ENCODE results near the gene TMEM52B. TPM values are rescaled to one million over a fixed set of nuclear protein-coding genes. Genes with fewer than 3 reads are reported as not detected.

Gene TMEM52B
- 15.6 and 71.6 TPM in 2 replicates for total RNA-seq

DNA sequence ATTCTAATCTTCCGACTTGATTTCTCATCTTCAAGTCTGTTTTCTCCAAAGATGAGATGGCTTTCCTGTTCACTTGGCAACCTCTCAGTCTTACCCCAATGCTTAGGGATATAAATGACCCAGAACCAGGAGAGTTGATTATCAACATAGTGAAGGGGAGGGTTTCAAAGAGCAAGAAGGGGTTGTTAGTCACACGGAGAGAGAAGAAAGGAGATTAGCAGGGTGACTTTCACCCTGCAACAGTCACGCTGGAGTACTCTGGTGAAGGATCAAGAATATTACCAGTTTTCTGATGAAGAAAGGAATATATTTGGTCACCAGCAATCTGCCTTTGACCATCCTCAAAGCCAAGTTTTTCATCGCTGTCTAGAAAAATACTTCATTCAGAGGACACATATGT lies at the start of gene TMEM52B:
TMEM52B (plus strand) TSS at position 212 of the 400 bp plus-strand sequence. CDS start 543 bp downstream, outside the sequence.

DNA sequence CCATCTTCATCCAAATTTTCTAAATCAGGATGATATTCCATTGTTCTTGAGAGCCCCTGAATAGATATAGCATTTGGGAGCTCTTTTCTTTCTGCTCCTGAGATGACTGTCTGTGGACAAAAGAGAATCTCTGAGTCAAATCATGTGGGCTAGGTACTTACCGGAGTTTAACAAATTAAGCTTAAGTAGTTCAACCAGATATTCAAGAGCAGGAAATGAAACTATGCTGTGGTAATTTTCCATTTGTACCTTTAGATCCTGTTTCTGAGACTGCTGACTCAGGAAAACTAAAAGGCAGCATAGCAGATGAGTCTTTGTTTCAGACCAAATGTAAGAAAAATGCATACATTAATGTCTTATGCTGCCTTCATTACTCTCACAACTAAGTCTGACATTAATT lies 48.8 kb upstream of the TMEM52B start, which contains the start of gene CLEC7A:
CLEC7A (minus strand) TSS at position 158 of the 400 bp plus-strand sequence; CDS start at position 41, 117 bp downstream.

DNA sequence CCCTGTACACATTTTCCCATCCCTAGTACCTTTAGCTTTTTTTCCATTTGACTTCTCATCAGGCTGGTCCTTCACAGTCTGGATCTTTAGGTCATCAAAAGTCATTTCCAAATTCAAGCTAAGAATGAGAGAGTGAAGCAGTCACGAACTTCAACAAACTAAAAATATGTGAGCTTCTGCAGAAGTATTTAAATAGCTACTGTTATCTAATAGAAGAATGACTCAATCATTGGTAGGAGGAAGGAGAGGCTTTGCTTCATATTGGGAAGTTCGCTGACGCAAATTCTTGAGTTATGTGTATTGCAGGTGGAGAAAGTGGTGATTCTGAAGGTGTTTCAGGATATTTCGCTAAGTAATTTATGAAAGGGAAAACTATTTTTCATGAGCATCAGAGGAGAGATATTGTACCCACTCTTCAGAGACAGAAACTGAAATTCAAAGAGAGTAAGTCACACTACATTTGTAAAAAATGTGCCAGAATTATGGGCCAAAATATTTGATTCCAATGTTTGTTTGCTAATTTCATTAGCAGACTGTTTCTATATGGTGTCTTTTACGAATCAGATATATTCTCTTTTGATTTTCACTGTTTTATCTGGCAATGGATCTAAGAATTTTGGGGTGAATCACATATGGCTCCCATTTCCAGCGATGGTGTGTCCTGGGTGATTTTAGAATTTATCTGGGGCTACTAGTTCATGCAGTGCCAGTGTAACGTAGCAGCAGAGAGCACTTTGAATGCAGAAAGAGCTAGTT lies 6.7 kb upstream of the TMEM52B start, which contains the start of gene OLR1:
OLR1 (minus strand) TSS at position 160 of the 756 bp plus-strand sequence; CDS start at position 105, 55 bp downstream.

DNA sequence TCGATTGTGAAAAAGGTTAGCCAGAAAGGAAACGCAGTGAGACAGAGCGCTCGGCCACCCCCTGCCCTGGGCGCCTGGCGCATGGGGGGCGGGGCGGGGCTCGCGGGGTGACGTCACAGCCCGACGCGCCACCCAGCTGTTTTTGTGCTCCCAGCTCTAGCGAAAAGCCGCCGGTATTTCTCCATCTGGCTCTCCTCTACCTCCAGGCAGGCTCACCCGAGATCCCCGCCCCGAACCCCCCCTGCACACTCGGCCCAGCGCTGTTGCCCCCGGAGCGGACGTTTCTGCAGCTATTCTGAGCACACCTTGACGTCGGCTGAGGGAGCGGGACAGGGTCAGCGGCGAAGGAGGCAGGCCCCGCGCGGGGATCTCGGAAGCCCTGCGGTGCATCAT lies 33.9 kb downstream of the TMEM52B start, which contains the start of gene GABARAPL1:
GABARAPL1 (plus strand) TSS at position 139 of the 393 bp plus-strand sequence; CDS start at position 392, 253 bp downstream.

Other genes with a start within 250 kb of the TMEM52B start
- gene CLEC2A, start 246.7 kb upstream of the TMEM52B start, total RNA-seq, result not detected in 2 replicates
- gene CLEC12A, start 207.6 kb upstream of the TMEM52B start, total RNA-seq, result 0.14 TPM in 1 of 2 replicates, not detected in the other
- not detected in 2 replicates for gene CLEC1B, start 179.9 kb upstream of the TMEM52B start, total RNA-seq
- not detected in 2 replicates for gene CLEC12B, start 168.4 kb upstream of the TMEM52B start, total RNA-seq
- not detected in 2 replicates for gene CLEC9A, start 148.3 kb upstream of the TMEM52B start, total RNA-seq
- not detected in 2 replicates for gene CLEC1A, start 80.0 kb upstream of the TMEM52B start, total RNA-seq
- 0.14 TPM in 1 of 2 replicates, not detected in the other for gene CLEC7A, start 48.8 kb upstream of the TMEM52B start, total RNA-seq
- 8.7 and 188 TPM in 2 replicates for gene OLR1, start 6.9 kb upstream of the TMEM52B start, total RNA-seq
- 35.5 and 229 TPM in 2 replicates for gene GABARAPL1, start 33.8 kb downstream of the TMEM52B start, total RNA-seq
- gene KLRD1, start 128.8 kb downstream of the TMEM52B start, total RNA-seq, result 0.22 and 1.3 TPM in 2 replicates
- gene KLRK1, start 211.0 kb downstream of the TMEM52B start, total RNA-seq, result not detected in 2 replicates
- gene KLRC4, start 230.7 kb downstream of the TMEM52B start, total RNA-seq, result not detected in 2 replicates
- not detected in 2 replicates for gene KLRC3, start 241.6 kb downstream of the TMEM52B start, total RNA-seq

Measured in placental pericyte (primary cell).